Natural killer cell (primary cell): ENCODE data around the gene SPEF2. TPM values are rescaled to one million over a fixed set of nuclear protein-coding genes. Genes with fewer than 3 reads are reported as not detected.

Source experiments
- ATAC-seq, 3 donors: fragments of 150-1000 bp in 2 of 3; fragments of 200-7000 bp in 1 of 3; cut with Tn5 transposase; 1 replicate in 1 of 3; 2 replicates in 2 of 3; pipeline ENCODE4 v1.10.0; 2021; ENCODE audit warnings: mild to moderate bottlenecking in 2 of 3, moderate library complexity in 2 of 3
- DNase-seq, 2 donors: peaks; one replicate each; pipeline versions ENCODE4 v3.0.0 to v3.0.0-alpha.2; 2013 to 2021; ENCODE audit warnings: mixed read lengths in 1 of 2
- H3K27ac ChIP-seq: one replicate; pipeline ENCODE4 v1.5.1; 2013; ENCODE audit warnings: mild to moderate bottlenecking, low read length
- H3K27me3 ChIP-seq: one replicate; pipeline ENCODE4 v1.6.1; 2013; ENCODE audit warnings: low read length; ENCODE audit not compliant: control insufficient read depth, insufficient read depth
- H3K36me3 ChIP-seq: one replicate; pipeline ENCODE4 v1.6.1; 2013; ENCODE audit warnings: low read length; ENCODE audit not compliant: control insufficient read depth, insufficient read depth
- H3K4me1 ChIP-seq: one replicate; pipeline ENCODE4 v1.6.1; 2013; ENCODE audit warnings: low read length; ENCODE audit not compliant: control insufficient read depth, insufficient read depth
- H3K4me3 ChIP-seq: one replicate; pipeline ENCODE4 v1.5.1; 2013; ENCODE audit warnings: low read length
- H3K9me3 ChIP-seq: one replicate; pipeline ENCODE4 v1.6.1; 2013; ENCODE audit warnings: low read length; ENCODE audit not compliant: control insufficient read depth, insufficient read depth
- H3K27ac Mint-ChIP-seq, 2 donors: one replicate each; pipeline ENCODE4 v1.8.0; 2022; ENCODE audit warnings: mild to moderate bottlenecking in 2 of 2, mixed read lengths in 2 of 2, moderate library complexity in 1 of 2
- H3K27me3 Mint-ChIP-seq, 2 donors: one replicate each; pipeline ENCODE4 v1.8.0; 2022; ENCODE audit warnings: low read depth in 2 of 2, mixed read lengths in 2 of 2
- H3K36me3 Mint-ChIP-seq: one replicate; pipeline ENCODE4 v1.8.0; 2022; ENCODE audit warnings: mixed read lengths
- H3K4me1 Mint-ChIP-seq, 2 donors: one replicate each; pipeline ENCODE4 v1.8.0; 2022; ENCODE audit warnings: mixed read lengths in 2 of 2
- H3K4me3 Mint-ChIP-seq: one replicate; pipeline ENCODE4 v1.8.0; 2022; ENCODE audit warnings: mild to moderate bottlenecking, moderate library complexity, mixed read lengths
- H3K9me3 Mint-ChIP-seq, 2 donors: one replicate each; pipeline ENCODE4 v1.8.0; 2022; ENCODE audit warnings: mixed read lengths in 2 of 2
- WGBS: methylation state at CpG from one replicate; pipeline ENCODE4 v1.1.7; 2013; ENCODE audit warnings: missing lambda C conversion rate; ENCODE audit not compliant: insufficient coverage; 5-methylcytosine and 5-hydroxymethylcytosine counted together
- intact Hi-C: fragments of 100-400 bp; cut with micrococcal nuclease; formaldehyde crosslinking; loops from one replicate; pipeline ENCODE4 v1.14.2; 2022
- total RNA-seq, 4 donors: library from RNA; stranded (reverse); fragments of 120-200 nt in 1 of 4; gene quantifications; one replicate each; pipeline versions ENCODE4 v1.2.3 to v1.2.4, GENCODE V29; 2013 to 2022
- TF ChIP-seq, protein P1 (sequence below): fragments of 200-600 bp; IDR thresholded peaks from one replicate; pipeline ENCODE4 v1.8.0; 2022; ENCODE audit warnings: antibody characterized with exemption

Gene SPEF2
- total RNA-seq, 3 donors from 2014 or later (not counting 1 experiment from before 2014, with no cell fraction given): 6.2 to 13.1 (median 8.5) TPM

DNA sequence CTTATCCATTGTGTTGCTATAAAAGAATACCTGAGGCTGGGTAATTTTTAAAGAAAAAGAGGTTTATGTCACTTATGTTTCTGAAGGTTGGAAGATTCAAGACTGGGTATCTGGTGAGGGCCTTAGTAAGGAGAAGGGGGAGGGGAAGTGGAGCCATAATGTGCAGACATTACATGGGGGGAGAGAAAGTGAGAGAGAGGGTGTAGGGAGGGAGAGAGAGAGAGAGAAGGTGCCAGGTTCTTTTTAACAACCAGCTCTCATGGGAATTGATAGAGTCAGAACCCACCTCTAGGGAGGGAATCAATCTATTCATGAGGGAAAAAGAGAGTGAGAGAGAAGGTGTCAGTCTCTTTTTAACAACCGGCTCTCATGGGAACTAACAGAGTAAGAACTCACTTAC, 29.5 kb downstream of the SPEF2 start:
- Histone ChIP-seq H3K36me3 (peaks cover under 1% of the 10 kb centered on the region), H3K27ac (no peak overlapping the region), H3K27me3 (no peaks in the 10 kb centered on the region), H3K9me3 (no peaks in the 10 kb centered on the region), H3K4me3 (no peak overlapping the region), H3K4me1 (no peaks in the 10 kb centered on the region)
- TF ChIP-seq, protein P1, sequence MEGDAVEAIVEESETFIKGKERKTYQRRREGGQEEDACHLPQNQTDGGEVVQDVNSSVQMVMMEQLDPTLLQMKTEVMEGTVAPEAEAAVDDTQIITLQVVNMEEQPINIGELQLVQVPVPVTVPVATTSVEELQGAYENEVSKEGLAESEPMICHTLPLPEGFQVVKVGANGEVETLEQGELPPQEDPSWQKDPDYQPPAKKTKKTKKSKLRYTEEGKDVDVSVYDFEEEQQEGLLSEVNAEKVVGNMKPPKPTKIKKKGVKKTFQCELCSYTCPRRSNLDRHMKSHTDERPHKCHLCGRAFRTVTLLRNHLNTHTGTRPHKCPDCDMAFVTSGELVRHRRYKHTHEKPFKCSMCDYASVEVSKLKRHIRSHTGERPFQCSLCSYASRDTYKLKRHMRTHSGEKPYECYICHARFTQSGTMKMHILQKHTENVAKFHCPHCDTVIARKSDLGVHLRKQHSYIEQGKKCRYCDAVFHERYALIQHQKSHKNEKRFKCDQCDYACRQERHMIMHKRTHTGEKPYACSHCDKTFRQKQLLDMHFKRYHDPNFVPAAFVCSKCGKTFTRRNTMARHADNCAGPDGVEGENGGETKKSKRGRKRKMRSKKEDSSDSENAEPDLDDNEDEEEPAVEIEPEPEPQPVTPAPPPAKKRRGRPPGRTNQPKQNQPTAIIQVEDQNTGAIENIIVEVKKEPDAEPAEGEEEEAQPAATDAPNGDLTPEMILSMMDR: no peak
- Mint-ChIP-seq H3K4me1 (no peaks in the 10 kb centered on the region), H3K9me3 (no peaks in the 10 kb centered on the region), H3K27me3 (no peaks in the 10 kb centered on the region), H3K36me3 (peaks cover 3% of the 10 kb centered on the region), H3K4me3 (no peak overlapping the region), H3K27ac (no peak overlapping the region)
- no peak for ATAC-seq
- no peak for DNase-seq
- 100% methylated on average over 1 of the region's 1 CpG for WGBS
- intact Hi-C loops: no loop called here

DNA sequence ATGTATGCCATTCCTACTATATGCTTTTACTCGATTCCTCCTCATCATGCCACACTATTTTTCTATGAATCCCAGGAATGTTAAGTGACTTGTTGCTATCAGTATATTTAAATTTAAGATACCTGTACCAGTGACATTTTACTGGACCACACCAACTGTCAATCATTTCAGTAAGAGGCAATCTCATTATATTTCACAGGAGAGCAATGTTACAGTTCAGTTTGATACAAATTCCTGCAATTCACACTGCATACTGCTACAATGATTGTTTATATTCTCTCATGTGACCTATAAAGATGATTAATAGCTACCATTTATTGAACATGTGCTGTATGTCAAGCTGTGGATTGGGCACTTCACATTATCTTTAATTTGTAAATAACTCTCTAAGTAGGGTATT, 30.0 kb downstream of the SPEF2 start:
- Mint-ChIP-seq H3K27me3 (no peaks in the 10 kb centered on the region), H3K27ac (no peak overlapping the region), H3K4me3 (no peak overlapping the region), H3K4me1 (no peaks in the 10 kb centered on the region), H3K36me3 (no peaks in the 10 kb centered on the region), H3K9me3 (no peaks in the 10 kb centered on the region)
- WGBS: no CpG with 5 or more reads among the region's 1 CpG
- DNase-seq (no peak), ATAC-seq (no peak)
- H3K27me3 ChIP-seq: no peaks in the 10 kb centered on the region
- TF ChIP-seq, protein P1: no peak
- H3K36me3 ChIP-seq: no peaks in the 10 kb centered on the region
- no peak overlapping the region for H3K27ac ChIP-seq
- intact Hi-C loops: no loop called here
- no peaks in the 10 kb centered on the region for H3K9me3 ChIP-seq
- no peak overlapping the region for H3K4me3 ChIP-seq
- no peaks in the 10 kb centered on the region for H3K4me1 ChIP-seq

DNA sequence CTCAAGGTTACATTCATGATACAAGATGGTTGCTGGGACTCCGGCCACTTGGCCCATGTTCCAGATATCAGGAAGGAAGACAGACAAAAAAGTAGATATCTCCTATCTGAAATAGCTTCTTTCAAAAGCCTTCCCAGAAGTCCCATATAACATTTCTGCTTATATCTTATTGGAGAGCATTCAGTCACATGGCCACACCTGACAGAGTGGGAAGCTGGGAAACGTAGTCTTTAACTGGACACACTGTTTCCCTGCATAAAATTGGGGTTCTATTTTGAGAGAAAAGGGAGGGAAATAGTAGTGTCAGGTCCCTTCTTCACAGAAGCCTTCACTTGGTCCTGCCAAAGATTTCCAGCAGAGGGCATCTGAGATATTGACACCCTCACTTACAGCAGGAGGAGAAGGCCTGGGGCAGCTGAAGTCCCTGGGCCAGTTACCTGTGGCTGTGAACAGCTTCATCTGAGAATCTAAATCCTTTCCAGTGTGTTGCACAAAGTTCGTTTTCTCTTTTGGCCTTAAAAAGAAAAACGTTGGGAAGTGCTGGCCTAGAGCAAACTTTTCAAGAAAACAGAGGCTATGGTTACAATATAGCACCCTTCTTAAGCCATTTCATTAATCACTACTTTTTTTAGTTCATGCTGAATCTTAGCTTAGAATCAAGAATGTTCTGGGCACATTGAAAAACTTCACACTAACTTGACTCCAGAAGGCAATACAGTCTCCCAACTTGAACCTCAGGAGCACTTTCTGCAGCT, 33.5 kb downstream of the SPEF2 start:
- 56% methylated on average over 4 of the region's 4 CpGs for WGBS
- DNase-seq (peak in 1 of 2 donors; percentile 82), ATAC-seq (peak in 2 of 3 donors; percentile 48 to 84)
- TF ChIP-seq, protein P1: peak; percentile 44
- H3K36me3 ChIP-seq: no peaks in the 10 kb centered on the region
- no peak overlapping the region for H3K4me3 ChIP-seq
- intact Hi-C loops: loop anchor here (1.0 kb wide), 1 partner anchor 275 kb away; no protein-coding TSS in a partner anchor
- H3K36me3 Mint-ChIP-seq: no peaks in the 10 kb centered on the region
- no peaks in the 10 kb centered on the region for H3K9me3 Mint-ChIP-seq
- H3K4me1 Mint-ChIP-seq: no peaks in the 10 kb centered on the region
- H3K27ac Mint-ChIP-seq: no peak overlapping the region
- no peak overlapping the region for H3K4me3 Mint-ChIP-seq
- no peaks in the 10 kb centered on the region for H3K27me3 ChIP-seq
- H3K4me1 ChIP-seq: no peaks in the 10 kb centered on the region
- no peaks in the 10 kb centered on the region for H3K27me3 Mint-ChIP-seq
- H3K9me3 ChIP-seq: no peaks in the 10 kb centered on the region
- no peak overlapping the region for H3K27ac ChIP-seq

DNA sequence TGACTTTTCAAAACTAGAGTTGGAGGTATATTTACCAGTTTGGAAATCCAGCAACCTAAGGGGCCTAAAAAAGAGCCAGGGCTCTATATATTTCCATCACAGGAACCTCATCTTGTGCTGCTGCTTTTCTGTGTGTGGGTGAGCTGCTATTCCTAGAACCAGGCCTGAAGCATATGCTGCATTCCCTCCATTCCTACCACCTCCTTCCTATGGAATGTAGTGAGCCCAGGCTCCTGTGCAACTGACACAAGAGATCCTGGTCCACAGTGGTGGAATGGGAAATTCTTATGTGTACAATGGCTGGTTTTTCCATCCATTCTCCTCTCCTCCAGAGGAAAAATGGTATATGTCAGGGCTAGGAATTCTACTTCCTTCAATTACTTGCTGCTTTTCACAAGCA, 39.1 kb downstream of the SPEF2 start:
- no peaks in the 10 kb centered on the region for H3K27me3 ChIP-seq
- no peaks in the 10 kb centered on the region for H3K36me3 ChIP-seq
- no peak for ATAC-seq
- H3K9me3 Mint-ChIP-seq: no peaks in the 10 kb centered on the region
- no peaks in the 10 kb centered on the region for H3K36me3 Mint-ChIP-seq
- H3K4me3 ChIP-seq: no peak overlapping the region
- H3K9me3 ChIP-seq: no peaks in the 10 kb centered on the region
- intact Hi-C loops: no loop called here
- TF ChIP-seq, protein P1: no peak
- H3K27ac Mint-ChIP-seq: no peak overlapping the region
- DNase-seq: no peak
- H3K4me3 Mint-ChIP-seq: no peak overlapping the region
- H3K27ac ChIP-seq: no peak overlapping the region
- no peaks in the 10 kb centered on the region for H3K27me3 Mint-ChIP-seq
- H3K4me1 ChIP-seq: no peaks in the 10 kb centered on the region
- no peaks in the 10 kb centered on the region for H3K4me1 Mint-ChIP-seq
